HCT116 (cell line): Measurements from ENCODE around the gene TRMT10C. TPM values are rescaled to one million over a fixed set of nuclear protein-coding genes. Genes with fewer than 3 reads are reported as not detected.
A peak's percentile ranks its signal among the peaks of the same experiment; 100 is the strongest.

Source experiments
- ATAC-seq: fragments of 200-7000 bp; cut with Tn5 transposase; 2 replicates; pipeline ENCODE4 v1.9.1; 2020; ENCODE audit warnings: mild to moderate bottlenecking, moderate library complexity
- BruUV-seq: library from RNA; stranded (reverse); fragments of 400-500 nt; replicated peaks from 2 replicates; lab custom pipeline; 2021; lab: Mats Ljungman, UMichigan
- CTCF ChIA-PET: fragments of 300-600 bp; sonication (Branson Sonifier 250); formaldehyde crosslinking; loops from one replicate; lab custom pipeline; 2021; ENCODE audit warnings: antibody characterized with exemption; lab: Charles Lee
- POLR2A ChIA-PET: fragments of 300-600, 350-600 bp; sonication (Branson Sonifier 250); formaldehyde crosslinking; loops from one replicate; lab custom pipeline; 2021; ENCODE audit warnings: antibody characterized with exemption; lab: Charles Lee
- RAD21 ChIA-PET, 2 experiments: fragments of 300-600 bp; sonication (Branson Sonifier 250); formaldehyde crosslinking; loops; one replicate each; lab custom pipeline; 2023; ENCODE audit warnings: low total read pairs in 2 of 2; ENCODE audit not compliant: uncharacterized antibody in 2 of 2, unreplicated experiment in 2 of 2, low non-redundant PET in 1 of 2; lab: Charles Lee
- DNase-seq: peaks from one replicate; pipeline ENCODE4 v3.0.0-alpha.2; 2010; ENCODE audit warnings: low read depth, low spot score
- H2AFZ ChIP-seq: fragments of 200-600 bp; shearing (Covaris generic), sonication (generic); 2 replicates; pipeline ENCODE4 v1.6.1; 2017; ENCODE audit warnings: low read depth, mixed run types, mixed read lengths, antibody characterized with exemption, low read length; ENCODE audit not compliant: poor library complexity, severe bottlenecking
- H3K27ac ChIP-seq: 2 replicates; pipeline ENCODE4 v1.5.1; 2012; ENCODE audit warnings: low read depth, low read length
- H3K27me3 ChIP-seq: fragments of 200-600 bp; sonication (generic); 2 replicates; pipeline ENCODE4 v1.6.1; 2016; ENCODE audit warnings: mixed run types, low read length, mixed read lengths; ENCODE audit not compliant: insufficient read depth
- H3K36me3 ChIP-seq, 2 experiments: fragments of 200-500 bp in 1 of 2; fragments of 200-600 bp in 1 of 2; sonication (Bioruptor generic) in 1 of 2; sonication (generic) in 1 of 2; 2 replicates each; pipeline versions ENCODE4 v1.5.1 to v1.6.1; 2014 to 2016; ENCODE audit warnings: low read length in 2 of 2, inconsistent platforms in 1 of 2, mixed read lengths in 1 of 2, mixed run types in 1 of 2; ENCODE audit not compliant: insufficient read depth in 2 of 2, control insufficient read depth in 1 of 2
- H3K4me1 ChIP-seq, 2 experiments: fragments of 200-600 bp in 1 of 2; sonication (generic) in 1 of 2; 2 replicates each; pipeline versions ENCODE4 v1.5.1 to v1.6.1; 2012 to 2017; ENCODE audit warnings: low read length in 2 of 2, inconsistent platforms in 1 of 2, mild to moderate bottlenecking in 1 of 2, mixed read lengths in 1 of 2, mixed run types in 1 of 2, moderate library complexity in 1 of 2; ENCODE audit not compliant: insufficient read depth in 2 of 2, control insufficient read depth in 1 of 2
- H3K4me2 ChIP-seq: fragments of 200-600 bp; sonication (generic); 2 replicates; pipeline ENCODE4 v1.6.1; 2017; ENCODE audit warnings: mixed run types, low read length, mixed read lengths
- H3K4me3 ChIP-seq, 2 experiments: fragments of 200-600 bp in 1 of 2; sonication (generic) in 1 of 2; replicated peaks in 1 of 2; 2 replicates each; pipeline ENCODE4 v1.5.1; 2011 to 2016; ENCODE audit warnings: low read length in 2 of 2, control low read depth in 1 of 2, low read depth in 1 of 2, mild to moderate bottlenecking in 1 of 2, mixed read lengths in 1 of 2, mixed run types in 1 of 2
- H3K79me2 ChIP-seq: fragments of 200-600 bp; sonication (generic); 2 replicates; pipeline ENCODE4 v1.6.1; 2017; ENCODE audit warnings: mild to moderate bottlenecking, mixed run types, low read length, moderate library complexity, mixed read lengths; ENCODE audit not compliant: insufficient read depth
- H3K9ac ChIP-seq: fragments of 200-600 bp; sonication (generic); 2 replicates; pipeline ENCODE4 v1.6.1; 2016; ENCODE audit warnings: low read length, mixed read lengths
- H3K9me2 ChIP-seq: fragments of 200-600 bp; sonication (generic), shearing (Covaris generic); 2 replicates; pipeline ENCODE4 v1.6.1; 2017; ENCODE audit warnings: mixed run types, mild to moderate bottlenecking, moderate library complexity; ENCODE audit not compliant: insufficient read depth
- H3K9me3 ChIP-seq, 2 experiments: fragments of 200-500 bp in 1 of 2; fragments of 200-600 bp in 1 of 2; sonication (Bioruptor generic) in 1 of 2; sonication (generic) in 1 of 2; 2 replicates each; pipeline ENCODE4 v1.6.1; 2014 to 2017; ENCODE audit warnings: low read length in 2 of 2, mixed read lengths in 2 of 2, inconsistent platforms in 1 of 2, low read depth in 1 of 2, mild to moderate bottlenecking in 1 of 2, mixed run types in 1 of 2, moderate library complexity in 1 of 2; ENCODE audit not compliant: control insufficient read depth in 1 of 2, insufficient read depth in 1 of 2
- H4K20me1 ChIP-seq: fragments of 200-600 bp; sonication (generic), shearing (Covaris generic); 2 replicates; pipeline ENCODE4 v1.6.1; 2017; ENCODE audit warnings: mixed run types, mild to moderate bottlenecking, moderate library complexity; ENCODE audit not compliant: insufficient read depth
- CBX3 ChIP-seq: IDR thresholded peaks from 2 replicates; pipeline ENCODE4 v1.6.1; 2012; ENCODE audit warnings: low read depth
- CTCF ChIP-seq, 3 experiments: fragments of 200-600 bp in 1 of 3; sonication (generic) in 1 of 3; IDR thresholded peaks in 2 of 3; conservative IDR thresholded peaks in 1 of 3; 2 replicates each; pipeline ENCODE4 v1.5.1; 2012 to 2017; ENCODE audit warnings: low read depth in 2 of 3, low read length in 2 of 3, antibody characterized with exemption in 1 of 3, borderline replicate concordance in 1 of 3, control low read depth in 1 of 3, mild to moderate bottlenecking in 1 of 3, mixed read lengths in 1 of 3, mixed run types in 1 of 3, moderate library complexity in 1 of 3; ENCODE audit not compliant: insufficient read depth in 1 of 3
- JUND ChIP-seq: IDR thresholded peaks from 2 replicates; pipeline ENCODE4 v1.6.1; 2012
- POLR2A ChIP-seq: IDR thresholded peaks from 2 replicates; pipeline ENCODE4 v1.7.0; 2011; ENCODE audit warnings: borderline replicate concordance; ENCODE audit not compliant: insufficient read depth, insufficient read length; ENCODE audit errors: extremely low read depth
- POLR2AphosphoS5 ChIP-seq: IDR thresholded peaks from 2 replicates; pipeline ENCODE4 v1.6.1; 2011; ENCODE audit warnings: mild to moderate bottlenecking, low read depth, low read length, moderate library complexity
- RAD21 ChIP-seq: IDR thresholded peaks from 2 replicates; pipeline ENCODE4 v1.6.1; 2012; ENCODE audit warnings: low read depth, mild to moderate bottlenecking
- SIN3A ChIP-seq: IDR thresholded peaks from 2 replicates; pipeline ENCODE4 v1.6.1; 2012; ENCODE audit warnings: low read depth
- SP1 ChIP-seq: IDR thresholded peaks from 2 replicates; pipeline ENCODE4 v1.6.1; 2012; ENCODE audit warnings: low read depth
- SRF ChIP-seq: IDR thresholded peaks from 2 replicates; pipeline ENCODE4 v1.6.1; 2012; ENCODE audit warnings: low read depth
- YY1 ChIP-seq: IDR thresholded peaks from 2 replicates; pipeline ENCODE4 v1.6.1; 2011; ENCODE audit warnings: low read length, low read depth, moderate library complexity, mild to moderate bottlenecking; ENCODE audit not compliant: insufficient replicate concordance; ENCODE audit errors: extremely low read depth
- ZFX ChIP-seq: fragments of 450-650 bp; IDR thresholded peaks from 2 replicates; pipeline ENCODE4 v1.6.1; 2017
- ZNF274 ChIP-seq: fragments of 200-500 bp; sonication (Bioruptor generic); IDR thresholded peaks from 2 replicates; pipeline ENCODE4 v1.6.1; 2014; ENCODE audit warnings: mild to moderate bottlenecking, low read depth, low read length, inconsistent platforms
- intact Hi-C: fragments of 100-400 bp; cut with micrococcal nuclease; formaldehyde crosslinking; loops from 2 replicates; pipeline ENCODE4 v1.10.0; 2022
- total RNA-seq: library from RNA; stranded (reverse); gene quantifications from one replicate; pipeline ENCODE4 v1.2.1, GENCODE V29; 2021; ENCODE audit not compliant: unreplicated experiment
- TF ChIP-seq, protein P1 (sequence below): IDR thresholded peaks from 2 replicates; pipeline ENCODE4 v1.6.1; 2012
- TF ChIP-seq, protein P2 (sequence below): IDR thresholded peaks from 2 replicates; pipeline ENCODE4 v1.6.1; 2012

TRMT10C gene
- total RNA-seq, 1 experiment from 2014 or later, result 36.4 TPM

- Histone ChIP-seq H3K9me2 (no peaks in the 10 kb centered on the region), H3K4me2 (no peak overlapping the region), H3K4me3 (no peak overlapping the region), H3K27me3 (no peaks in the 10 kb centered on the region), H3K27ac (no peak overlapping the region), H3K36me3 (no peaks in the 10 kb centered on the region), H4K20me1 (no peaks in the 10 kb centered on the region), H2AFZ (no peak overlapping the region), H3K9ac (no peak overlapping the region), H3K79me2 (no peaks in the 10 kb centered on the region), H3K4me1 (no peaks in the 10 kb centered on the region), H3K9me3 (no peaks in the 10 kb centered on the region)
- ChIA-PET CTCF (no interaction called here), RAD21 (no interaction called here), POLR2A (no interaction called here)
- ATAC-seq, result peak; percentile 66
- TF ChIP-seq SRF, result no peak
- no peak for TF ChIP-seq CBX3
- no peak for TF ChIP-seq SIN3A
- peak in 2 of 3 experiments; percentile 30 to 48; a peak in 2 of 6 replicates for TF ChIP-seq CTCF (IDR thresholded peaks at IDR 0.05 in 2 of 3, conservative IDR thresholded peaks at IDR 0.05 in 1 of 3; ENCODE audit: borderline replicate concordance in 1 of 3, insufficient read depth in 1 of 3, low read depth in 2 of 3, low read length in 2 of 3)
- peak; percentile 54 for TF ChIP-seq RAD21
- intact Hi-C loops, result loop anchor here (5.0 kb wide), 1 partner anchor 332 kb away; no protein-coding TSS in a partner anchor
- no TSS peak for BruUV-seq
- no peak for DNase-seq
Observed at GRCh38 chr3:101544161-101544850, 17.4 kb upstream of the TRMT10C start.

DNA sequence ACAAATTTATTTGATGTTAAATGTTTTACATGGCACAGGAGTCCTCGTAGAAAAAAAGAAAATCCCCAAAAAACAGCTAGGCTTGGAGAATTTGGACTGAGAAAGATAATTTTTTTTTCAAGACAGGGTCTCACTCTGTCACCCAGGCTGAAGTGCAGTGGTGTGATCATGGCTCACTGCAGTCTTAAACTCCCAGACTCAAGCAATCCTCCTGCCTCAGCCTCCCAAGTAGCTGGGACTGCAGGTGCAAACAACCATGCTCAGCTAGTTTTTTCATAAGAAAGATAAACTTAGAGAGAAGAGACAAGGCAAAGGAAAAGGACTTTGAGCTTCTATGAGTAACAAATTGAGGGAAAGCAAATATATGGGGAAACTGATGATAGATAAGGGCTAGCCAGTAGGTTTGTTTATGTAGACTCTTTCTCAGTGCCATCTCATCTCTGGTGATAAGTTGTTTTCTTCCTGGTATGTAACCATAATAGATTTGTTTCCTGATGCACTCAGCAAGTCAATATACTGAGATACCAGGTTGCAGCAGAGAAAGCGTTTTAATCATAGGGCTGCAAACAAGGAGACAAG lies 13.1 kb upstream of the TRMT10C start:
- Histone ChIP-seq H3K27ac (no peak overlapping the region), H3K79me2 (no peaks in the 10 kb centered on the region), H3K9me3 (no peaks in the 10 kb centered on the region), H2AFZ (no peak overlapping the region), H3K9ac (no peak overlapping the region), H4K20me1 (no peaks in the 10 kb centered on the region), H3K36me3 (no peaks in the 10 kb centered on the region), H3K9me2 (no peaks in the 10 kb centered on the region), H3K4me1 (no peaks in the 10 kb centered on the region), H3K4me2 (no peak overlapping the region), H3K27me3 (no peaks in the 10 kb centered on the region), H3K4me3 (no peak overlapping the region)
- no TSS peak for BruUV-seq
- intact Hi-C loops, result no loop called here
- ATAC-seq (no peak), DNase-seq (no peak)
- POLR2A ChIA-PET, result no interaction called here
- CTCF ChIA-PET, result no interaction called here
- RAD21 ChIA-PET, result no interaction called here
- TF ChIP-seq YY1, result no peak
- no peak for TF ChIP-seq CTCF (IDR thresholded peaks at IDR 0.05 in 2 of 3, conservative IDR thresholded peaks at IDR 0.05 in 1 of 3; ENCODE audit: borderline replicate concordance in 1 of 3, insufficient read depth in 1 of 3, low read depth in 2 of 3, low read length in 2 of 3)
- TF ChIP-seq POLR2AphosphoS5, result no peak
- TF ChIP-seq ZFX, result no peak
- TF ChIP-seq POLR2A, result no peak
- no peak for TF ChIP-seq SP1
- TF ChIP-seq, protein P1, sequence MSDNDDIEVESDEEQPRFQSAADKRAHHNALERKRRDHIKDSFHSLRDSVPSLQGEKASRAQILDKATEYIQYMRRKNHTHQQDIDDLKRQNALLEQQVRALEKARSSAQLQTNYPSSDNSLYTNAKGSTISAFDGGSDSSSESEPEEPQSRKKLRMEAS, result no peak
- TF ChIP-seq, protein P2, sequence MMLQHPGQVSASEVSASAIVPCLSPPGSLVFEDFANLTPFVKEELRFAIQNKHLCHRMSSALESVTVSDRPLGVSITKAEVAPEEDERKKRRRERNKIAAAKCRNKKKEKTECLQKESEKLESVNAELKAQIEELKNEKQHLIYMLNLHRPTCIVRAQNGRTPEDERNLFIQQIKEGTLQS, result no peak
- TF ChIP-seq ZNF274, result no peak
- TF ChIP-seq RAD21, result no peak
- TF ChIP-seq JUND, result no peak
